SK-N-SH treated with all-trans-retinoic acid at 6 μM for 48 hours (cell line): ENCODE data around the gene LGR4.

Source experiments
- ATAC-seq: fragments of 200-7000 bp; cut with Tn5 transposase; 3 replicates; pipeline ENCODE4 v1.9.1; 2020; ENCODE audit warnings: mild to moderate bottlenecking, moderate library complexity
- ARNTL ChIP-seq: fragments of 450-650 bp; formaldehyde crosslinking; IDR thresholded peaks from 2 replicates; pipeline ENCODE4 v1.5.0; 2020; ENCODE audit warnings: low read depth, mild to moderate bottlenecking, moderate library complexity, borderline replicate concordance
- BACH2 ChIP-seq: fragments of 250-450 bp; sonication (Bioruptor Pico); IDR thresholded peaks from 2 replicates; pipeline ENCODE4 v1.9.0; 2021; ENCODE audit warnings: mild to moderate bottlenecking, borderline replicate concordance
- CREB5 ChIP-seq: fragments of 250-450 bp; sonication (Bioruptor Pico); IDR thresholded peaks from 2 replicates; pipeline ENCODE4 v1.5.1; 2020; ENCODE audit warnings: low read depth, mild to moderate bottlenecking, moderate library complexity
- CSDC2 ChIP-seq: fragments of 250-450 bp; sonication (Bioruptor Pico); IDR thresholded peaks from 2 replicates; pipeline ENCODE4 v1.5.0; 2020; ENCODE audit warnings: mild to moderate bottlenecking, moderate library complexity
- ESRRG ChIP-seq: fragments of 250-450 bp; sonication (Bioruptor Pico); IDR thresholded peaks from 2 replicates; pipeline ENCODE4 v1.6.1; 2021; ENCODE audit warnings: mild to moderate bottlenecking
- GLIS3 ChIP-seq: fragments of 250-450 bp; sonication (Bioruptor Pico); IDR thresholded peaks from 2 replicates; pipeline ENCODE4 v1.5.0; 2020; ENCODE audit warnings: mild to moderate bottlenecking, moderate library complexity
- ISL1 ChIP-seq: fragments of 250-450 bp; sonication (Bioruptor Pico); IDR thresholded peaks from 2 replicates; pipeline ENCODE4 v2.1.2; 2022; ENCODE audit warnings: mild to moderate bottlenecking, moderate library complexity
- OSR1 ChIP-seq: fragments of 250-450 bp; sonication (Bioruptor Pico); IDR thresholded peaks from 2 replicates; pipeline ENCODE4 v1.8.0; 2022; ENCODE audit warnings: moderate library complexity, mild to moderate bottlenecking, inconsistent platforms
- PATZ1 ChIP-seq: fragments of 250-450 bp; sonication (Bioruptor Pico); IDR thresholded peaks from 2 replicates; pipeline ENCODE4 v1.8.0; 2020; ENCODE audit warnings: mild to moderate bottlenecking, moderate library complexity, borderline replicate concordance
- POU6F1 ChIP-seq: fragments of 250-450 bp; sonication (Bioruptor Pico); IDR thresholded peaks from 2 replicates; pipeline ENCODE4 v1.8.0; 2021; ENCODE audit warnings: low read depth, mild to moderate bottlenecking, moderate library complexity, borderline replicate concordance
- PPARA ChIP-seq: fragments of 250-450 bp; sonication (Bioruptor Pico); IDR thresholded peaks from 2 replicates; pipeline ENCODE4 v1.5.0; 2020; ENCODE audit warnings: mild to moderate bottlenecking, borderline replicate concordance
- RARB ChIP-seq: fragments of 250-450 bp; sonication (Bioruptor Pico); IDR thresholded peaks from 2 replicates; pipeline ENCODE4 v1.8.0; 2021; ENCODE audit warnings: mild to moderate bottlenecking, moderate library complexity
- SNAI2 ChIP-seq: fragments of 250-450 bp; sonication (Bioruptor Pico); IDR thresholded peaks from 2 replicates; pipeline ENCODE4 v1.5.0; 2020; ENCODE audit warnings: mild to moderate bottlenecking, moderate library complexity
- TCF4 ChIP-seq: fragments of 250-450 bp; sonication (Bioruptor Pico); IDR thresholded peaks from 2 replicates; pipeline ENCODE4 v1.8.0; 2021; ENCODE audit warnings: mild to moderate bottlenecking, moderate library complexity, borderline replicate concordance
- TOX ChIP-seq: fragments of 250-450 bp; sonication (Bioruptor Pico); IDR thresholded peaks from 2 replicates; pipeline ENCODE4 v1.8.0; 2021; ENCODE audit warnings: mild to moderate bottlenecking, moderate library complexity, borderline replicate concordance
- TSHZ2 ChIP-seq: fragments of 250-450 bp; sonication (Bioruptor Pico); IDR thresholded peaks from 2 replicates; pipeline ENCODE4 v1.5.0; 2020; ENCODE audit warnings: mild to moderate bottlenecking, moderate library complexity
- ZC3H10 ChIP-seq: fragments of 250-450 bp; sonication (Bioruptor Pico); IDR thresholded peaks from 2 replicates; pipeline ENCODE4 v1.5.1; 2021; ENCODE audit warnings: mild to moderate bottlenecking, moderate library complexity
- ZFP3 ChIP-seq: fragments of 250-450 bp; sonication (Bioruptor Pico); IDR thresholded peaks from 2 replicates; pipeline ENCODE4 v1.5.0; 2020; ENCODE audit warnings: mild to moderate bottlenecking, moderate library complexity
- ZFP30 ChIP-seq: fragments of 450-650 bp; formaldehyde crosslinking; IDR thresholded peaks from 2 replicates; pipeline ENCODE4 v1.5.0; 2022; ENCODE audit warnings: mild to moderate bottlenecking, moderate library complexity
- ZNF565 ChIP-seq: fragments of 450-650 bp; formaldehyde crosslinking; conservative IDR thresholded peaks from 2 replicates; pipeline ENCODE4 v1.5.0; 2020; ENCODE audit warnings: low read depth, mild to moderate bottlenecking, moderate library complexity
- ZNF70 ChIP-seq: fragments of 450-650 bp; formaldehyde crosslinking; IDR thresholded peaks from 2 replicates; pipeline ENCODE4 v1.5.0; 2020; ENCODE audit warnings: mild to moderate bottlenecking, moderate library complexity
- ZNF8 ChIP-seq: fragments of 450-650 bp; formaldehyde crosslinking; IDR thresholded peaks from 2 replicates; pipeline ENCODE4 v1.5.0; 2020; ENCODE audit warnings: mild to moderate bottlenecking, moderate library complexity

The LGR4 gene

GRCh38 chr11:27416568-27417176 lies 55.9 kb downstream of the LGR4 start:
- no peak for ATAC-seq
- TF ChIP-seq PPARA (CRISPR knock-in tag) (no peak), ESRRG (CRISPR knock-in tag) (no peak), CSDC2 (CRISPR knock-in tag) (no peak), ARNTL (CRISPR knock-in tag) (no peak), TCF4 (CRISPR knock-in tag) (no peak), PATZ1 (no peak), TSHZ2 (no peak), ISL1 (CRISPR knock-in tag) (no peak), SNAI2 (CRISPR knock-in tag) (no peak), GLIS3 (CRISPR knock-in tag) (no peak), BACH2 (CRISPR knock-in tag) (no peak), ZFP30 (CRISPR knock-in tag) (no peak), ZNF70 (CRISPR knock-in tag) (no peak), ZNF8 (CRISPR knock-in tag) (no peak), ZNF565 (CRISPR knock-in tag) (no peak), ZFP3 (no peak), CREB5 (CRISPR knock-in tag) (no peak), ZC3H10 (no peak), OSR1 (CRISPR knock-in tag) (no peak)

- TF ChIP-seq BACH2 (CRISPR knock-in tag) (no peak), ISL1 (CRISPR knock-in tag) (no peak)
- ATAC-seq: no peak
Observed at GRCh38 chr11:27414644-27415043, 57.9 kb downstream of the LGR4 start.

- TF ChIP-seq PPARA (CRISPR knock-in tag) (no peak), ARNTL (CRISPR knock-in tag) (no peak), CSDC2 (CRISPR knock-in tag) (no peak), ISL1 (CRISPR knock-in tag) (no peak), ZFP30 (CRISPR knock-in tag) (no peak), CREB5 (CRISPR knock-in tag) (no peak), OSR1 (CRISPR knock-in tag) (no peak), GLIS3 (CRISPR knock-in tag) (no peak), TOX (no peak), ZFP3 (no peak), SNAI2 (CRISPR knock-in tag) (no peak), ESRRG (CRISPR knock-in tag) (no peak), PATZ1 (no peak), ZNF8 (CRISPR knock-in tag) (no peak), POU6F1 (CRISPR knock-in tag) (no peak), TSHZ2 (no peak), TCF4 (CRISPR knock-in tag) (no peak), BACH2 (CRISPR knock-in tag) (no peak), RARB (CRISPR knock-in tag) (no peak), ZNF565 (CRISPR knock-in tag) (no peak)
- ATAC-seq: no peak
Observed at GRCh38 chr11:27413218-27413617, 59.4 kb downstream of the LGR4 start.
